ENCODE measurements around the gene PATJ. TPM values are rescaled to one million over a fixed set of nuclear protein-coding genes. Genes with fewer than 3 reads are reported as not detected.
"Not testable (repeated sequence)": the region's sequence is repeated elsewhere in the genome, so short reads cannot be mapped to it uniquely, and the experiment has no call there.

Gene PATJ
- polyA plus RNA-seq, 1 donor: 3.5 TPM

- no peak for DNase-seq (ENCODE audit: low read depth)
Observed at GRCh38 chr1:61828805-61829204, 86.5 kb downstream of the PATJ start.

DNA sequence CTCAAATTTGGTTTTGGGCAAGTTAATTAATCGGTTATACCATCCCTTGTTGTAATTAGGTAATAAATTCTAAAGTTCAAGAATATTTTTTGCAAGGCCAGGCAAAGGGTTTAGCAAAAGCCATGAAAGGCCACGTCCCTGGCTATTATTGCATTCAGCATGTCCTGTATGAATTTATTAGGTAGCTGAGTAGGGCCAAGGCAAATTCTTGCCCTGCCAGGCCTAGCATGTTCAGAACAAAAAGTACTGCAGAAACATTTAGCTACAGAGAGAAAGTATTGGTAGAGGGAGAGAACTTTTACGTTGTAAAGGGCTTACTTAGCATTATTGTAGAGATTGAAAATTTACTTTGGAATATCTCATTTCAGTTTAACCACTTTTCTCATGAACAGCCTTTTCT lies 94.4 kb downstream of the PATJ start:
- no peak for DNase-seq (ENCODE audit: low read depth)

DNA sequence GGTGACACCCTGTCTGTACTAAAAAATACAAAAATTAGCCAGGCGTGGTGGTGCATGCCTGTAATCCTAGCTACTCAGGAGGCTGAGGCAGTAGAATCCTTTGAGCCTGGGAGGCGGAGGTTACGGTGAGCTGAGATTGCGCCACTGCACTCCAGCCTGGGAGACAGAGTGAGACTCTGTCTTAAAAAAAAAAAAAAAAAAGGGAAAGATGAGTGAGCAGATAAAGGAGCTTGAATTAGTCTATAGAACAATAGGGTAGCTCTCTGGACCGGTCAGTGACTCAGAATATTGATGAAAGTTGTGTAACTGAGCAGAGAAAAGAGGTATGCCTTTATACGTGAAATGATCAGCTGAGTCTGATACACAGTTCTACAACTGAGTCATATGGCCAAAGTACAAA lies 95.3 kb downstream of the PATJ start:
- not testable (repeated sequence) for DNase-seq (ENCODE audit: low read depth)

DNA sequence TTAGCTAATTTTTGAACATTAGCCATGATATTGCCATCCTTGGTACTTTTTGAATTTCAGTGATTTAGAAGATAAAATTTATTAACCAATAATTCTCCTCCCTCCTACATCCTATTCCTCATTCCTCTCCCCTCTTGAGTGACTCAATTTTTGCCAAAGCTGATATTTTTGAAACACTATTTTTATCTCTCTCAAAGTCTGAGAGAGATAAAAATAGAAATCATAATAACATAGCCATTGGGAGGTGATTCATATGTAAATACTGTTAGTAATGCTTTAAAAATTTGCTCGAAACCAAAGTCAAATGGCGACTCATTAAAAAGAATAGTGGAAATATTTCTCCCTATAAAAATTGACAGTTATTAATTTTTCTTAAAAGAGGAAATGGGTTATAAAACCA lies 97.4 kb downstream of the PATJ start:
- DNase-seq (ENCODE audit: low read depth): no peak

DNA sequence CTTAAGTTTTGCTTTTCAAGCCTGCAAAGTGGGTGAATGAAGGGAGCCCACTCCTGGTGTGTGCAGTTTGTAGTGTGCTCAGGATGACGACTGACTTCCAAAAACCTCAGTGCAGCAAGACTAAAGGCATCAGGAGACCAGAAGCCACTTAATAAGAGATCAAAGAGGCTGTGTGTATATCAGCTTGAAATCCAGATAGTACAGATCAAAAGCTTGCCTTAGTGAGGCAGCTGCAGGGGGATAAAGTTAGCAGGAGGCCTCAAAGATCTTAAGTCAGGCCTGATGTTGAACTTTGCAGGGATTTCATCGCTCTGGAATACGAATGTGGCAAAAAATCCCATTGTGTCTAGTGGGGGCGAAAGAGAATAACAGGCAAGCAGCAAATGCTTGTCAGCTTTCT lies 99.8 kb downstream of the PATJ start:
- DNase-seq (ENCODE audit: low read depth): no peak

- DNase-seq (ENCODE audit: low read depth): no peak
Observed at GRCh38 chr1:61842863-61843514, 100.7 kb downstream of the PATJ start.

GRCh38 chr1:61844006-61844405 lies 101.7 kb downstream of the PATJ start:
- DNase-seq (ENCODE audit: low read depth): no peak

DNA sequence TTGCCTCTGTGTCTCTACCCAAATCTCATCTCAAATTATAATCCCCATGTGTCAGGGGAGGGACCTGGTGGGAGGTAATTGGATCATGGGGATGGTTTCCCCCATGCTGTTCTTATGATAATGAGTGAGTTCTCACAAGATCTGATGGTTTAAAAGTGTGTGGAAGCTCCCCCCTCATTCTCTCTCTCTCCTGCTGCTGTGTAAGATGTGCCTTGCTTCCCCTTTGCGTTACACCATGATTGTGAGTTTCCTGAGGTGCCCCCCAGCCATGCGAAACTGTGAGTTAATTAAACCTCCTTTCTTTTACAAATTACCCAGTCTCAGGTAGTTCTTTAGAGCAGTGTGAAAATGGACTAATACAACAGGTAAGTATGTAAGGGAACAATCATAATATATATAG lies 102.4 kb downstream of the PATJ start:
- not testable (repeated sequence) for DNase-seq (ENCODE audit: low read depth)

DNA sequence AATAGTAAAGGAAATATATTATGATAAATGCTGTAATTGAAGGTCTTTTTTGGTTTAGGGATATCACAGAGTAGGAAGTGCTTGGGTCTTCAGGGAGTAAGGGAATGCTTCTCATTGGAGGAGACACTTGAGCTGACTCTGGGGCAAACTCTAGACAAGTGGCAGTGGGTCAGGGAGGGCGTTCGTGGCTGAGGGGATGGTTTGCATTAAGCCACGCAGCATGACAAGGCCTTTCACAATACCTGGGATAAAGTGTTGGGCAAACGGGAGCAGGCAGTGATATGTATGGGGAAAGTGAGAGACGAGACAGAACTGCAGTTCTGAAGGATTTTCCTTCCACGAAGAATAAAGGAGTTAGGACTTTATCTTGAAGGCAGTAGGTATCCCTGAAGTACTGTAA lies 109.0 kb downstream of the PATJ start:
- DNase-seq (ENCODE audit: low read depth): no peak

GRCh38 chr1:61851849-61852669 lies 109.8 kb downstream of the PATJ start:
- peak; percentile 77 for DNase-seq (ENCODE audit: low read depth)

GRCh38 chr1:61852670-61853015 lies 110.4 kb downstream of the PATJ start:
- no peak for DNase-seq (ENCODE audit: low read depth)

- DNase-seq (ENCODE audit: low read depth): no peak
Observed at GRCh38 chr1:61853583-61853982, 111.3 kb downstream of the PATJ start.

GRCh38 chr1:61864489-61864888 lies 122.2 kb downstream of the PATJ start:
- DNase-seq (ENCODE audit: low read depth): no peak

GRCh38 chr1:61865646-61866220 lies 123.5 kb downstream of the PATJ start:
- no peak for DNase-seq (ENCODE audit: low read depth)

DNA sequence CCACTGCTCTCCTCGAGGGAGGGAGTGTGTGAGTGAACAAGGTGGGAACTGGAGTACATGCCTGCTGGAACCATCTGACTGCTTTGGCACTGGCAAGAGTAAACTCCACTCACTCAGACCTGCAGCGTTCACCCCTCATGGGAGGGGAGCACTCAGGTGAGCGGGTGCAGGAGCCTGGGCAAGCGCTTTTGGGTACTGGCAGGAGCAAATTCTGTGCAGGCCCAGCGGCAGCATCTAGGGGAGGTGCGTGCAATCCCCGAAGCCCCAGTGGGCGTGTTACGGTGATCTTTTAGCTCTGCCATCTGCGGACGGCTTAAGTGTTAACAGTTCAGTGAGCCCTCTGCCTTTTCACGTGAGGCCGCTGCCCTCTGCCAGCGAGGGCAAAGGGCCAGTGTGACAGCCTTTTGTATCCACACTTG lies 127.4 kb downstream of the PATJ start:
- DNase-seq (ENCODE audit: low read depth): no peak

GRCh38 chr1:61872206-61872605 lies 129.9 kb downstream of the PATJ start:
- no peak for DNase-seq (ENCODE audit: low read depth)

DNA sequence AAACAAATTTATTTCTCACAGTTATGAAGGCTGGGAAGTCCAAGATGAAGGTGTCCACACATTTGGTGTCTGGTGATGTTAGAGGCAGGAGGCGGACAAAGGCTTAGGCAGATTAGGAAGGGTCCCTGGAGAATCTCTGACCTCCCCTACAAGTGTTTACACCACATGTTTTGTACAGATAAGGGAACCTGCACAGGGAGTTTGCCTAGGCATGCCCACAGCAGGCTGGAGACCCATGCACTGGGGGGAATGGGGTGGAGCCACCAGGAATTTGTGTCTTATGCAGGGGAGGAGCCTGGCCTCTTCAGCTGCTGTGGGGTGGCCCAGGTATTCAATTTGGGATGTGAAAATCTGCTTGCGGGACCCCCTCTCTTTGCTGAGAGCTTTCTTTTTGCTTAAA lies 131.3 kb downstream of the PATJ start:
- DNase-seq (ENCODE audit: low read depth): no peak

DNA sequence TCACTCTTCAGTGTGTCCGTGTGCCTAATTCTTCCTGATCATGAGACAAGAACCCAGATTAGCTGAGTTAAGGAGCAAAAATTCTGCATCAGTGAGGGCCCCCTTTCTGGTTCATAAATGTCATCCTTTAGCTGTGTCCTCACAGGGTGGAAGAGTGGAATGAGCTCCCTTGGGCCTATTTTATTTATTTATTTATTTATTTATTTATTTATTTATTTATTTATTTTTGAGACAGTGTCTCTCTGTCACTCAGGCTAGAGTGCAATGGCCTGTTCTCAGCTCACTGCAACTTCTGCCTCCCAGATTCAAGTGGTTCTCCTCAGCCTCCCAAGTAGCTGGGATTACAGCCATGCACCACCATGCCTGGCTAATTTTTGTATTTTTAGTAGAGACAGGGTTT lies 131.7 kb downstream of the PATJ start:
- no peak for DNase-seq (ENCODE audit: low read depth)

DNA sequence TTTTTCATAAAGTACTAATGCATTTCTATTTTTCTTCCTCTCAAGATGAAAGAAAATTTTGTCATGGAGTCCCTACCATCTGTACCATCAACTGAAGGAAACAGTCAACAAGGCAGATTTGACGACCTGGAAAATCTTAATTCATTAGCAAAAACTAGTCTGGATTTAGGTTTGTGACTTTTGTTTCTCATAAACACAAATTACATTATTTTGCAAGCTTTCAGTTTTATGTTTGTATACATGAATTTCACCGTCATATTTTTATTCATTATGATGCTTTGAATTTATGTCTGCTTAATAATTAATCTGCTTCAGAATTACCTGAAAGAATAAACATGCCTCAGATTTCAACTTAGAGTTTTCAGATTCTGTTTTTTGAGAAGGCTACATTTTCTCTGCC lies 132.9 kb downstream of the PATJ start:
- no peak for DNase-seq (ENCODE audit: low read depth)

GRCh38 chr1:61879887-61880474 lies 137.7 kb downstream of the PATJ start:
- DNase-seq (ENCODE audit: low read depth): not testable (repeated sequence)

DNA sequence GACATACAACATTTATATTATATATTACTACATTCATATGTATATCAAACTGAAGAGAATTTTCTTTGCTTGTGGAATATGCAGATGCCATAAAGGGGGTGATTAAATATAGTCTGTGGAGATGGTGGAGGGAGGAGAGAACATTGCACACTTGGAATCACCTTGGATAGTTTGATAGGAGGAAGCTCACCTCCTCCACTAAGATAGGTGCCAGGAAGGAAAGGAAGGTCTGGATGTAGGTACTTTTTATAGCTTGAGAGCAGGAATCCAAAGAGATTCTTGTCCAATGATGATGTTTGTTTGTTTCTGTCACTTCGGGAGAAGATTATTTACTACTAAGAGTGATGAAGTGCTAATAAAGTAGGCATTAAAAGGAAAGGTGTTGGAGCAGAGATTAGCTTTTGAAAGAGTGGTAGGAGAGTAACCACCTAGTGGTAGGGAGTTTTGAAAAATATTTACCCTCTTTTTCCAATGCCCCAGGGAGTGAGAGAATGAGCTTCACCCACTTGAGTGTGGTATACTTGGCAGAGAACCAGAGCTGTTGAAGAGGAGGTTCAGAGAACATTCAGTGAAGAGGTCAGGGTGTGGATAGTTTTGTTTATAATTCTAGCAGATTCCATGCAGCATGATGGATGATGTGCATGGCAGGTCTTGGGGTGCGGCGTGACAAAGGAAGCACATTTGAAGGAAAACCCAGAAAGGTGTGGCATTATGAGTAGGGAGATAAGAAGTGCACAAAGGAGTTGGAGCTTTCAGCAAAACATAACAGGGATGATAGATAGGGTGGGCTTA lies 145.0 kb downstream of the PATJ start:
- DNase-seq (ENCODE audit: low read depth): no peak

Data from forelimb muscle (tissue), 1 donor.